GM19043 (cell line): ENCODE measurements around the gene CALCOCO2.
"Not testable (repeated sequence)": the region's sequence is repeated elsewhere in the genome, so short reads cannot be mapped to it uniquely, and the experiment has no call there.

Experiments used
- ATAC-seq: cut with Tn5 transposase; IDR thresholded peaks from one replicate; pipeline ENCODE4 v1.9.1; 2021; ENCODE audit warnings: low read depth; ENCODE audit not compliant: unreplicated experiment

CALCOCO2 gene

DNA sequence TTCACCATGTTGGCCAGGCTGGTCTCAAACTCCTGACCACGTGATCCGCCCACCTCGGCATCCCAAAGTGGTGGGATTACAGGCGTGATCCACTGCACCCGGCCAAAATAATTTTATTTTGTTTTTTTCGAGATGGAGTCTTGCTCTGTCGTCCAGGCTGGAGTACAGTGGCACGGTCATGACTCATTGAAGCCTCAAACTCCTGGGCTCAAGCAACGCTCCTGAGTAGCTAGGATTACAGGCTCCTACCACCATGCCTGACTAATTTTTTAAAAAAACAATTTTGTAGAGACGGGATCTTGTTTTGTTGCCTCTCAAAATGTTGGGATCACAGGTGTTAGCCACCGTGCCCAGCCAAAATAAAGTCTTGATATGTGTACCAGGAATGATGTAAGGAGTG is 11.4 kb upstream of the CALCOCO2 start:
- ATAC-seq, result no peak

DNA sequence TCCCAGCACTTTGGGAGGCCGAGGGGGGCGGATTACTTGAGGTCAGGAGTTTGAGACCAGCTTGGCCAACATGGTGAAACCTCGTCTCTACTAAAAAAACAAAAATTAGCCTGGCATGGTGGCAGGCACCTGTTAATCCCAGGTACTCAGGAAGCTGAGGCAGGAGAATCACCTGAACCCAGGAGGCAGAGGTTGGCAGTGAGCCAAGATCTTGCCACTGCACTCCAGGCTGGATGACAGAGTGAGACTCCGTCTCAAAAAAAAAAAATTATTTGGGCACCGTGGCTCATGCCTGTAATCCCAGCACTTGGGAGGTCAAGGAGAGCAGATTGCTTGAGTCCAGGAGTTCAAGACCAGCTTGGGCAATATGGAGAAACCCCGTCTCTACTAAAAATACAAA is 9.9 kb upstream of the CALCOCO2 start:
- not testable (repeated sequence) for ATAC-seq

DNA sequence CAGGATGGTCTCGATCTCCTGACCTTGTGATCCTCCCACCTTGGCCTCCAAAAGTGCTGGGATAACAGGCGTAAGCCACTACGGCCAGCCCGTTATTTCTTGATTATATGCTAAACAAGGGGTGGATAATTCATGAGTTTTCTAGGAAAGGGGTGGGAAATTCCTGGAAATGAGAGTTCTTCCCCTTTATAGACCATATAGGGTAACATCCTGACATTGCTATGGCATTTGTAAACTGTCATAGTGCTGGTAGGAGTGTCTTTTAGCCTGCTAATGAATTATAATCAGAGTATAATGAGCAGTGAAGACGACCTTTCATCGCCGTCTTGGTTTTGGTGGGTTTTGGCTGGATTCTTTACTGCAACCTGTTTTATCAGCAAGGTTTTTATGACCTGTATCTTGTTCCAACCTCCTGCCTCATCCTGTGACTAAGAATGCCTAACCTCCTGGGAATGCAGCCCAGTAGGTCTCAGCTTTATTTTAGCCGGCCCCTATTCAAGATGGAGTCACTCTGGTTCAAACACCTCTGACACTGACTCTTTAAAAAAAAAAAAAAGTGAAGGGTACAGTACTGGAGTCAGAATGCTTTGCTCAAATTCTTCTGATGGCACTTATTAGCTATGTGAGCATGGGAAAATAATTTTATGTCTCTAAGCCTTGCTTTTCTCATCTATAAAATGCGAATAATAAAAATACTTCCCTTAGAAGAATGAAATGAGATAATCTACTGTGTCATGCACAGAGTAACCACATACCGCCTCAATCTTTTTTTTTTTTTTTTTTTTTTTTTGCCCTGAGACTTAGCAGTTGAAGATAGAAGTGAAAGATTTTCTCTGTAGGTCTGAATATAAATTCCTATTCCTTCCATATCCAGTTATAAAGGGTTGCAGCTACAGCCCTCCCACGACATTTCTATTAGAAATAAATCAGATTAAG is 5.1 kb upstream of the CALCOCO2 start:
- no peak for ATAC-seq

DNA sequence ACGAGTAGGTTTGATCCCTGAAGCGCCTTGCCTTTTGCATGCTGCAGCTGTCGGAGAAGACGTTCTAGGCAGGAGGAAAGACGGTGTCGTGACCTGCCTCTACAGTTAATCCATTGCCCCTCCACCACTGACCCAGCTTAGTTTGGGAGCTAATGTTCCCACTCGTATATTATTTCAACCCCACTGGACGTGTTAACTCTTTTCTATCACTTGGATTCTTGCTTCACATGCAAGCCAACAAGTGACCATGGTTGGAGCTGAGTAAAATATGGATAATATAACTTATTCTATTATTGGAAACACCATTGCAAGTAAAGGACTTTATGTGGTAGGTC is 681 bp downstream of the CALCOCO2 start:
- no peak for ATAC-seq

DNA sequence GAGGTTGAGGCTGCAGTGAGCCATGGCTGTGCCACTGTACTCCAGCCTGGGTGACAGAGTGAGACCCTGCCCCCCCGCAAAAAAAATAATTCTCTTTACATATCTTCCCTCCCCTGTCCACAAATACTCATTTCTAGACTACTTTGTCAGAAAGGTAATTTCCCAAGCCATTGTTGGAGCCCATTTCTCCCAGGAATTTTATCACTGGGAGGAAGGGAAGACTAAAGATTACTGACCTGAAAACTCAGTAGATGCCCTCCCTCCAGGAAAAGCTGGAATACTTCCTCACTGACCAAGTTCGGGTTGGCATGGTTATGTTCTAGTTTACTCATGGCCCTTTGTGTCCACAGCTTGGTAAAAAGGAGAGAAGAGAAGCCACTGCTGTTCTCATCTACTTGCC is 4.1 kb downstream of the CALCOCO2 start:
- ATAC-seq, result no peak

DNA sequence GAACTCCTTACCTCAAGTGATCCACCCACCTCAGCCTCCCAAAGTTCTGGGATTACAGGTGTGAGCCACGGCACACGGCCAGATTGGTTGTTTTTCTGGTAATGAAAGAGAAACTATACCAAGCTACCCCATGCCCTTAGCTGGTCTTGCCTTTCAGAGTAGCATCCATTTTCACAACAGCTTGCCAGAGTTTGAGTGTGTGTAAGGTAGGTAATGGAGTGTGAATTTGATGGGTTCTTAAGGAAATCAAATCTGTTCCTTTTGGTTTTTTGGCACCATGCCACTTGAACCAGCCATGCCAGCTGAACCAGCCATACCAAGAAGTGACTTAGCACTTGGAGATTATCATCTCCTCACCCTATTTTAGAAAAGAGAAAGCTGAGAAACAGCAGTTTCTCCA is 5.1 kb downstream of the CALCOCO2 start:
- ATAC-seq, result no peak

DNA sequence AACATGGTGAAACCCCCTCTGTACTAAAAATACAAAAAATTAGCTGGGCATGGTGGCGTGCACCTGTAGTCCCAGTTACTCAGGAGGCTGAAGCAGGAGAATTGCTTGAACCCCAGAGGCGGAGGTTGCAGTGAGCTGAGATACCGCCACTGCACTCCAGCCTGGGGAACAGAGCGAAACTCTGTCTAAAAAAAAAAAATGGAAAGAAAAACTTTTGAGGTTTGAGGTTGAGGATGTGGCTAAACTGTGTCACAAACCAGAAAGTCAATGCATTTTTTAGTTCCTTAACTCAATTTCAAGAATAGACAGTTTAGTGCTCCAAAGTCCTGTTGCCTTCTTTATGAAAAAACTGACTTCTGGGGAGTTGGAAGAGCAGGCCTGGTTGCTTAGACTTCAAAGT is 6.6 kb downstream of the CALCOCO2 start:
- ATAC-seq, result not testable (repeated sequence)

DNA sequence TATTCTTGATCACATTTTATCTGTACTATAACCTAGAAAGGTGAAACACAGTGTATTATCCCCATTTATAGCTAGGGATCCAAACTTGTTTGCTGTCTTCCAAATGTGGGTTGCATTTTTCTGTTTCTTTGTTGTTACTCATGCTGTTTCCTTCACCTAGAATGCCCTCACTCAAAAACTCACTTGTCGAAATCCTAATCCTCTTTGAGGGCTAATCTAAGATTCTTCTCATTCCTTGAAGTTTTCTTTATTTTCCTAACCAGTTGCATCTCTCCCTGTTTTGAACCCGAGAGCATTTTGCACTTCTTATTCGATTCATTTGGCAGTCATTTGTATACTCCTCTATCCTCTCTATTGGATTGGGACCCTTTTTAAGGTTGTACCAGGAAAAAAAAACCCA is 9.6 kb downstream of the CALCOCO2 start:
- ATAC-seq, result no peak

DNA sequence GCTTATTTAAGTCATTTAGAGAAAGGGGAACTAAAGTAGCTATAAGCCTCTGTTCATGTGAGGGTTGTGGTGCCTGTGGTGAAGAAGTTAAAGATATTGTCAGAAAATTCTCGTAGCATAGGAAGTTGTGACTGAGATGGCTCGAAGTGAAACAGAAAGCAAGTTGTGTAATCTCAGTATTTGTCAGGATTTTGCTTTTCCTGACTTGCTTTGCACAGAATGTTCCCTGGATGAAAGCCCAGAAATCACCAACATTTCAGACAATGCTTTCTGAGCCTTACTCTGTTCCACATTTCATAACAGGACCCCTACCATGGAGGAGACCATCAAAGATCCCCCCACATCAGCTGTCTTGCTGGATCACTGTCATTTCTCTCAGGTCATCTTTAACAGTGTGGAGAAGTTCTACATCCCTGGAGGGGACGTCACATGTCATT is 10.6 kb downstream of the CALCOCO2 start:
- peak; percentile 63 for ATAC-seq

DNA sequence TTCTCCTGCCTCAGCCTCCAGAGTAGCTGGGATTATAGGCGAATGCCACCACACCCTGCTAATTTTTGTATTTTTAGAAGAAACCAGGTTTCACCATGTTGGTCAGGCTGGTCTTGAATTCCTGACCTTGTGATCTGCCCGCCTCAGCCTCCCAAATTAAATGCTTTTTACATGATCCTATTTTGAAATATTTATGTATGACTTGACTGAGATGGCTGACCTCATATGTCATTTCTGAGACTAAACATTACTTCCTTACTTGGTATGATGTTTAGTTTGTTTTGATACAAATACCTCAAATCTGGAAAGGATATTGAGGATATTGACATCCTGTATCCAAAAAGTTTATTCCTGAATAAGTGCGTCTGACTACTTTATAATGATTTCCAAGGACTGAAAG is 11.9 kb downstream of the CALCOCO2 start:
- ATAC-seq, result no peak

DNA sequence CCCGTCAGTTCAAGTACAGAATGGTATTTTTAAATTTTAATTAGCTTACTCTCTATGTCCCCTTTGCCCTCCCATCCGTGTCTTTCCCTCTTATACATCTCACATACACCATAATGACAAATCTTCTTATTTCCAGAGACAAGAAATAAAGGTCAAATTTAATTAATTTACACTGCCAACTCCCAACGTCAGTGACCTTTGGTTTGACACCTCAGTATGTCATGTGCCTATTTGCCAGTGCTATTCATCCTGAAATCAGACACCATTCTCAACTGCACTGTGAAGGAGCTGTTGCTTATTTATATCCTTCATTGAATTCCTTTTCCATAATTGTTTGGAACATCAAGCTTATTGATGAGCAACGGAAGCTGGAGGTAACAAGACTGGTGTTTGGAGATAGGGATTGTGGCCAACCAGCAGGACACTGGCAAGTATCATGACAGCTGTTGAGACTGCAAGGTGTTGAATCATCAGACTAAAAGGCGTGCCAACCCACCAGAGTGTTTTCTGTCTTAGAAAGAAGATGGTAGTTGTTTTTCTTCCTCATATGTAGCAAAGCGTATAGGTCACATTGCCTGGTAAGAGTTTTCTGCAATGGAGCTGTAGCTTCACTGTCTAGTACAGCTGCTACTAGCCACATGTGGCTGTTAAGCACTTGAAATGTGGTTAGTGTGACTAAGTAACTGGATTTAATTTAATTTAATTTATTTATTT is 12.5 kb downstream of the CALCOCO2 start:
- ATAC-seq, result no peak

DNA sequence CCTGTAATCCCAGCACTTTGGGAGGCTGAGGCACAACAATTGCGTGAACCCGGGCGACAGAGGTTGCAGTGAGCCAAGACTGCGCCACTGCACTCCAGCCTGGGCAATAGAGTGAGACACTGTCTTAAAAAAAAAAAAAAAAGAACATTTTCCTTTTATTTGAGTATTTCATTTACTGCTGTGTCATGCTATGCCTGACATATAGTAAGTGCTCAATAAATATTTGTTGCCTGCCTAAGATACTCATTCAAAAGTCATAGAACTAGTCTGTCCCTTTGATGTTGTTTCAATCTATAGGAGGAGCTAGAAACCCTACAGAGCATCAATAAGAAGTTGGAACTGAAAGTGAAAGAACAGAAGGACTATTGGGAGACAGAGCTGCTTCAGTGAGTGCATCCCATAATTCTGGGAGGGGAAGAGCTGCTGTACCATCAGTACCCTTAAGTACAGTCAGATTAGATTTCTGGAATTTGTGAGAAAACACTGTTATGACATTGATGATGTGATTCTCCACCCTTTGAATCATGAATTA is 20.0 kb downstream of the CALCOCO2 start:
- ATAC-seq, result no peak

DNA sequence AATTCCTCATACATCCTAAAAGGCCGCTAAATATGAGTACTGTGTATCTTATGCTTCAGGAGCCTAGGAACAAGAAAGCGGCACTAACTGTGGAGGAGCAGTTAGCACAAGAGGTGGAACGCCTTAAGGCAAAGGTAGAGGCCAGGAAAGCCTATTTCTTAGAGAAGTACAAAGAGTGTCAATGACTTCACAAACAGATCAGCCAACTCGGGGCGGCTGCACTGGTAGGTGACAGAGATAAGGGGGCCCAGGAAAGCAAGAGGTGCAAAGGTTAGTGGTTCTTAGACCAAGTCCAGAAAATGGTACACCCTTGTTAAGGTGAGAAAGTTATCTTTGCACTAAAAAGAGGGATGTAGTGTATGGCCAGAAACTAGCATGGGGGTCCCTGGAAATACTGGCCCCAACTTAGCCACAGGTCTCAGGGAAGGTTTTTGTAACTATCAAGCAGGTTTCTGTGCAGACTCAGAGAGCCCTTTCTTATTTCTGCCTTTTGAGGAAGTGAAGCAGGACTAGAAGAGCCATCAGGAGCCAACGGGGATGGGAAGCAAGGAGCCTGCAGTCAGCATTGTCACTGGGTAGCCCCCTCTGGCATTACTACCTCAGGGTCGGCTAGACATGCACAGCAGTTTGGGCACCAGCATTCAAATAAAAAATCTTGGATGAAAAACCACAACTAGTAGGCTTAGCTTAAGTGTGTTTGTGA is 24.1 kb downstream of the CALCOCO2 start:
- ATAC-seq, result no peak

DNA sequence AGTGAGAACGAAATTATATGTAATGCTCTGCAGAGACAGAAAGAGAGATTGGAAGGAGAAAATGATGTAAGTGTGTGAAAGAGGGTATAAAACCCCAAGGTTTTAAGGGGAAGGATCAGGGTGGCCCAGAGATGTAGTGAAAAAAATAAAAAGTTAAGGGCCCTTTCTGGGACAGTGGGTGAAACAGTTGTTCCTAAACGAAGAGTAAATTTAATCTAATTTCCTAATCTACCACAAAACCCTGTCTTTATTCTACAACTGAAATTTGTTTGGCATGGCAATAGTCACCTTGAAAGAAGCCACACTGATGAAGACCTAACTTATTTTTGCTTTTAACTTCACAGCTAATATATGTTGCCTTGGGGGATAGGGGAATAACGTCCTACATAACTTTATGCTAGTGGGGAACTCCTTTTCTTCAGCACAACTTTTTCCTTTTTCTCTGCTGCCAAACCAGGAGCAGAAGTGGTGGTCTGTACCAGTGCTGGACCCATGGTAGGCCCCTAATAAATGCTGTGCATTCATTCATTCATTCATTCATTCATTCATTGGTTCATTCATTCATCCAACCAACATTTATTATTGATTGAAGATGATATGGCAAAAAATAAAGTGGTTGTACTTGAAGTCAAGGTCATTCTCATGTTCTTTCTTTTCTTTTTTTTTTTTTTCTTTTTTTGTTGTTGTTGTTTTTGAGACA is 25.4 kb downstream of the CALCOCO2 start:
- no peak for ATAC-seq

DNA sequence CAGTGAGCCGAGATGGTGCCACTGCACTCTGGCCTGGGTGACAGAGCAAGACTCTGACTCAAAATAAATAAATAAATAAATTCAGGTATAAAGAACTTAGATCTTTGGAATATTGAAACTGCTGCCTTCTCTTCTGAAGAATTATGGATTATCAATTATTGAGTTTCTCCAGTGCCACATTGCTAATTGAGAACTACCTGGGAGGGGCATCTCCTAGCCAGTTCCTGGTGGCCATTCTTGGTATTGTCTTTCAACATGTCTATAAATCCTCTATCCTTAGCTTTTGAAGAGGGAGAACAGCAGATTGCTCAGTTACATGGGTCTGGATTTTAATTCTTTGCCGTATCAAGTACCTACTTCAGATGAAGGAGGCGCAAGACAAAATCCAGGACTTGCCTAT is 29.2 kb downstream of the CALCOCO2 start:
- no peak for ATAC-seq

DNA sequence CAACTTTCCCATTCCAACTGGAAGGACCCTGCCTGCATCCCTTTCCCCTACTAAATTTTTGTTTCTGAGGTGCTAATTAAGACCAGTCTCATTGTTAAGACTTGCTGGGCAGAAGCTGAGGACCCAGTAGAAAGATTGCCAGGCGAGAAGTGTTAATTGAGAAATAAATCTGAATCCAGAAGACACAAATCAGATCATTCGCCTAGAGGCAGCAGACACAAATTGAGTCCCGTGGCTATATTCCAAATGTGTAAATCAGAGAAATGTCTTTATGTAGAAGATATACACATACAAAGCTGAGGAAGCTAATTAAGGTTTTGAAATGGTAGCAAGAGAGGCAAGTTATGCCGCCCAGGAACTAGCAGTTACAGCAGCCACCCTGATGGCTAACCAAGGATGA is 29.6 kb downstream of the CALCOCO2 start:
- ATAC-seq, result no peak

DNA sequence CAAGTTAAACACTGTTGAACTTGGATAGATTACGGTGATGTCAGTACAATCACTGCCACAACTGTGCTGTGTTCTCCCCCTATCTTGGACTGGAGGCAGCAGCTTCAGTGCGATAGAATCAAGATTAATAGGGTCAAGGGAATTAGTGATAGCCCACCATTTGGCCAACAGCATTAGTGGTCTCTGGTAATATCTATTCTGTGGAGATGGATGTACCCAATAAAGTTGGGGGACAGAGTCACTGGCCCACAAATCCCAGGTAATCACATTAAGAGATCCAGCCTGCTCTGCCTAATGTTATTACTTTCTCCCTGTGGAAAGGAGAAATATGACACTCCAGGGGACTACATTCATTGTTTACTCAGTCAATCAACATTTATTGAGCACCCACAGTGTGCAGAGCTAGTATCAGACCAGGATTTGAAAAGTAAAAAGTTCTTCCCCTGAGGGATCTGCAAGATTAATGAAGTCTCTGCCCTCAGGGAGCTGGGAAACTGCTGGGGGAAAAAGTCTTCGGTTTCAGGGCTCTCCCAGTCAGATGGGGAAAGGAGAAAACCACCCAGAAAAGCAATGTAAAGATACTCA is 38.2 kb downstream of the CALCOCO2 start:
- ATAC-seq, result no peak

DNA sequence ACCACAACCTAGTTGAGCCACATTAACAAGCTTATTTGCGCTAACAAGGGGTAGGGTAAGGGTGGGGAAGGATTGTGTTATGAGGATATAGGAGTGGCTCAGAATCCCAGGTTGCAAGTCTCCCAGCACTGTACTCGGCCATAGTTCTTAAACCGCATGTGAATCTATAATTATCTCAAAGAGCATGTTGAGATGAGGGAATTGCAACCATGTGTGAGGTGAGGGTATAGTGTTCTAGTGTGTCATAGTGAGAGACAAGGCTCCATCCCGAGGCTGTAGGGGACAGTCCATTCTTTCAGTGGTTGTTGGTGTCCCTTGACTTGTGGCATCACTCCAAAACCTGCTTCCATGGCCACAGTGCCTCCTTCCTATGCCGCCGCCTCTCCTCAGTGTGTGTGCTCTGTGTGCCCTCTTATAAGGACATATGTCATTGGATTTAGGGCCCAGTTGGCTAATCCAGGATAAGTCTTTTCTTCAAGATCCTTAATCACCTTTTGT is 39.0 kb downstream of the CALCOCO2 start:
- no peak for ATAC-seq

DNA sequence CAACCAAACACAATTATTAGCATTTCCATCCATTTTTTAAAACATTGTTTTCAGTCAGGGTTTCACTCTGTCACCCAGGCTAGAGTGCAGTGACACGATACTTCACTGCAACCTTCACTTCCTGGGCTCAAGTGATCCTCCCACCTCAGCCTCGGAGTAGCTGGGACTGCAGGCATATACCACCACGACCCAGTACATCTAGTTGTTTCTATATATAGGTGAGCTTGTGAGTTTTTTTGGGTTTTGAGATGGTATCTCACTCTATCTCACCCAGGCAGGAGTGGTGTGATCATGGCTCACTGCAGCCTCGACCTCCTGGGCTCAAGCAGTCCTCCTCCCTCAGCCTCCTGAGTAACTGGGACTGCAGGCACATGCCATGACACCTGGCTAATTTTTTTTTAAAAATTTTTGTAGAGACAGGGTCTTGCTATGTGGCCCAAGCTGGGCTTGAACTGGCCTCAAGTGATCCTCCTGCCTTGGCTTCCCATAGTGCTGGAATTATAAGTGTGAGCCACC is 40.3 kb downstream of the CALCOCO2 start:
- no peak for ATAC-seq
